DND-41 (cell line): ENCODE data around the gene FOXK1.
"Not testable (repeated sequence)": the region's sequence is repeated elsewhere in the genome, so short reads cannot be mapped to it uniquely, and the experiment has no call there.

Experiments used
- ATAC-seq: fragments of 200-7000 bp; cut with Tn5 transposase; 3 replicates; pipeline ENCODE4 v1.9.1; 2021; ENCODE audit warnings: low read depth; ENCODE audit not compliant: insufficient read depth
- DNase-seq: peaks from one replicate; pipeline ENCODE4 v3.0.0-alpha.2; 2020
- H2AFZ ChIP-seq: 2 replicates; pipeline ENCODE4 v1.6.0; 2012; ENCODE audit warnings: low read depth, low read length
- H3K27ac ChIP-seq: 2 replicates; pipeline ENCODE4 v1.5.1; 2012; ENCODE audit warnings: low read length, inconsistent platforms
- H3K27me3 ChIP-seq: fragments of 200-600 bp; sonication (generic); 2 replicates; pipeline ENCODE4 v1.6.0; 2012; ENCODE audit warnings: low read length, mild to moderate bottlenecking, inconsistent platforms; ENCODE audit not compliant: insufficient read depth, poor library complexity
- H3K36me3 ChIP-seq: 2 replicates; pipeline ENCODE4 v1.5.1; 2012; ENCODE audit warnings: low read length, inconsistent platforms; ENCODE audit not compliant: insufficient read depth
- H3K4me1 ChIP-seq: 2 replicates; pipeline ENCODE4 v1.5.1; 2012; ENCODE audit warnings: mild to moderate bottlenecking, low read length; ENCODE audit not compliant: insufficient read depth
- H3K4me2 ChIP-seq: 2 replicates; pipeline ENCODE4 v1.6.0; 2012; ENCODE audit warnings: mild to moderate bottlenecking, moderate library complexity, low read length, inconsistent platforms; ENCODE audit not compliant: insufficient read depth
- H3K4me3 ChIP-seq, 2 experiments: fragments of 200-600 bp in 1 of 2; shearing (Covaris generic) in 1 of 2; 2 replicates each; pipeline ENCODE4 v1.5.1; 2012 to 2016; ENCODE audit warnings: inconsistent platforms in 2 of 2, low read length in 2 of 2, mild to moderate bottlenecking in 2 of 2, low read depth in 1 of 2, moderate library complexity in 1 of 2
- H3K79me2 ChIP-seq: 2 replicates; pipeline ENCODE4 v1.6.0; 2012; ENCODE audit warnings: low read length, inconsistent platforms; ENCODE audit not compliant: insufficient read depth
- H3K9ac ChIP-seq: 2 replicates; pipeline ENCODE4 v1.6.0; 2012; ENCODE audit warnings: low read depth, mild to moderate bottlenecking, inconsistent platforms, low read length, moderate library complexity
- H3K9me3 ChIP-seq: 2 replicates; pipeline ENCODE4 v1.5.1; 2012; ENCODE audit warnings: low read length, moderate library complexity, mild to moderate bottlenecking, inconsistent platforms; ENCODE audit not compliant: insufficient read depth, severe bottlenecking
- H4K20me1 ChIP-seq: 2 replicates; pipeline ENCODE4 v1.6.0; 2012; ENCODE audit warnings: low read length; ENCODE audit not compliant: insufficient read depth
- EZH2 ChIP-seq: IDR thresholded peaks from 3 replicates; pipeline ENCODE4 v1.6.1; 2012; ENCODE audit warnings: borderline replicate concordance, low read depth, mild to moderate bottlenecking, moderate library complexity, low read length, inconsistent platforms; ENCODE audit not compliant: severe bottlenecking
- TF ChIP-seq, protein P1 (sequence below): IDR thresholded peaks from 2 replicates; pipeline ENCODE4 v1.5.1; 2012; ENCODE audit warnings: borderline replicate concordance, low read length, moderate library complexity, mild to moderate bottlenecking; ENCODE audit not compliant: poor library complexity, severe bottlenecking; ENCODE audit errors: extremely low read depth

Gene FOXK1

DNA sequence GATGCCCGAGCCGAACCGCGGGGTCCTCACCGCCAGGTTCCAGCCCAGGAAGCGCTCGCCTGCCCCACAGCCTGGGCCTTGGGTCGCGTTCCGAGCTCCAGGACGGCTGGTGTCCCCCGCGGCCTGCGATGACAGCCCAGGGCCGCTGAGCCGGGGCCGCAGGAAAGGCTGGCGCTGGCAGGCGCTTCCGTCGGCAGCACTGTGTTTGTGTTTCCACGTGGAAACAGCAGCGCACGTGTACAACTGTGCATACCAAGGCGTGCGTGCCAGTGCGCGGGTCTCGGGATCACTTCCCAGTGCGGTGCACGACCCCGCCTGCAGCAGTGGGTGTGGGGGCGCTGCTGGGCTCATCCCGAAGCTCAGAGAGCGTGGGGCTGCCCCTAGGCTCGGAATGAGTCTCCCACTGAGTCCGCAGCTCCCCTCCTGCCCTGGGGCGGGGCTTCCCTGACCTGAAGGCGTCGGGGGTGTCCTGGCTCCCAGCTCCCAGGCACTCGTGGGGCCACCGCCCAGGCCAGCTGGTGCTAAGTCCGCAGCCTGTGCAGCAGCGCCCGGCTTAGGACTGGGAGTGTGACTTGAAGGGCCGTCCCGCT is 110.5 kb downstream of the FOXK1 start:
- TF ChIP-seq EZH2 = no peak
- TF ChIP-seq, protein P1, sequence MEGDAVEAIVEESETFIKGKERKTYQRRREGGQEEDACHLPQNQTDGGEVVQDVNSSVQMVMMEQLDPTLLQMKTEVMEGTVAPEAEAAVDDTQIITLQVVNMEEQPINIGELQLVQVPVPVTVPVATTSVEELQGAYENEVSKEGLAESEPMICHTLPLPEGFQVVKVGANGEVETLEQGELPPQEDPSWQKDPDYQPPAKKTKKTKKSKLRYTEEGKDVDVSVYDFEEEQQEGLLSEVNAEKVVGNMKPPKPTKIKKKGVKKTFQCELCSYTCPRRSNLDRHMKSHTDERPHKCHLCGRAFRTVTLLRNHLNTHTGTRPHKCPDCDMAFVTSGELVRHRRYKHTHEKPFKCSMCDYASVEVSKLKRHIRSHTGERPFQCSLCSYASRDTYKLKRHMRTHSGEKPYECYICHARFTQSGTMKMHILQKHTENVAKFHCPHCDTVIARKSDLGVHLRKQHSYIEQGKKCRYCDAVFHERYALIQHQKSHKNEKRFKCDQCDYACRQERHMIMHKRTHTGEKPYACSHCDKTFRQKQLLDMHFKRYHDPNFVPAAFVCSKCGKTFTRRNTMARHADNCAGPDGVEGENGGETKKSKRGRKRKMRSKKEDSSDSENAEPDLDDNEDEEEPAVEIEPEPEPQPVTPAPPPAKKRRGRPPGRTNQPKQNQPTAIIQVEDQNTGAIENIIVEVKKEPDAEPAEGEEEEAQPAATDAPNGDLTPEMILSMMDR = no peak
- Histone ChIP-seq H3K27me3 (no peaks in the 10 kb centered on the region), H3K4me3 (no peak overlapping the region), H3K4me2 (no peak overlapping the region), H3K9me3 (no peaks in the 10 kb centered on the region), H3K36me3 (peaks cover 50% of the 10 kb centered on the region), H3K27ac (no peak overlapping the region), H3K4me1 (no peaks in the 10 kb centered on the region), H2AFZ (no peak overlapping the region), H3K79me2 (no peaks in the 10 kb centered on the region), H3K9ac (no peak overlapping the region), H4K20me1 (no peaks in the 10 kb centered on the region)
- DNase-seq (no peak), ATAC-seq (no peak)

DNA sequence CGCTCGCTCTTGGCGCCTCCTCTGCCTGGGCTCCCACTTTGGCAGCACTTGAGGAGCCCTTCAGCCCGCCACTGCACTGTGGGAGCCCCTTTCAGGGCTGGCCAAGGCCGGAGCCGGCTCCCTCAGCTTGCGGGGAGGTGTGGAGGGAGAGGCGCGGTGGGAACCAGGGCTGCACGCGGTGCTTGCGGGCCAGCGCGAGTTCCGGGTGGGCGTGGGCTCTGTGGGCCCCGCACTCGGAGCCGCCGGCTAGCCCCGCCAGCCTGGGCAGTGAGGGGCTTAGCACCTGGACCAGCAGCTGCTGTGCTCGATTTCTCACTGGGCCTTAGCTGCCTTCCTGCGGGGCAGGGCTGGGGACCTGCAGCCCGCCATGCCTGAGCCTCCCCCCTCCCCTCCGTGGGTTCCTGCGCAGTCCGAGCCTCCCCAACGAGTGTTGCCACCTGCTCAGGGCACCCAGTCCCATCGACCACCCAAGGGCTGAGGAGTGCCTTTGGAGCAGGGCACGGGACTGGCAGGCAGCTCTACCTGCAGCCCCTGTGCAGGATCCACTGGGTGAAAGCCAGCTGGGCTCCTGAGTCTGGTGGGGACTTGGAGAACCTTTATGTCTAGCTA is 111.4 kb downstream of the FOXK1 start:
- not testable (repeated sequence) for H3K9ac ChIP-seq, H3K79me2 ChIP-seq, H4K20me1 ChIP-seq, DNase-seq, H3K4me2 ChIP-seq, H2AFZ ChIP-seq, H3K4me3 ChIP-seq, H3K27me3 ChIP-seq, H3K4me1 ChIP-seq, H3K9me3 ChIP-seq, H3K27ac ChIP-seq, ATAC-seq
- H3K36me3 ChIP-seq = peaks cover 42% of the 10 kb centered on the region

DNA sequence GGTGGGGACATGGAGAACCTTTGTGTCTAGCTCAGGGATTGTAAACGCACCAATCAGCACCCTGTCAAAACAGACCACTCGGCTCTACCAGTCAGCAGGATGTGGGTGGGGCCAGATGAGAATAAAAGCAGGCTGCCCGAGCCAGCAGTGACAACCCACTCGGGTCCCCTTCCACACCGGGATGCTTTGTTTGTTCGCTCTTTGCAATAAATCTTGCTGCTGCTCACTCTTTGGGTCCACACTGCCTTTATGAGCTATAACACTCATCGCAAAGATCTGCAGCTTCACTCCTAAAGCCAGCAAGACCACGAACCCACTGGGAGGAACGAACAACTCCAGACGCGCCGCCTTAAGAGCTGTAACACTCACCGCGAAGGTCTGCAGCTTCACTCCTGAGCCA is 112.1 kb downstream of the FOXK1 start:
- ATAC-seq, H3K4me2 ChIP-seq, H4K20me1 ChIP-seq, H3K9ac ChIP-seq, H3K4me1 ChIP-seq, H3K27ac ChIP-seq, H3K79me2 ChIP-seq, H3K4me3 ChIP-seq, H3K27me3 ChIP-seq, H2AFZ ChIP-seq, H3K9me3 ChIP-seq, DNase-seq: not testable (repeated sequence)
- peaks cover 35% of the 10 kb centered on the region for H3K36me3 ChIP-seq

DNA sequence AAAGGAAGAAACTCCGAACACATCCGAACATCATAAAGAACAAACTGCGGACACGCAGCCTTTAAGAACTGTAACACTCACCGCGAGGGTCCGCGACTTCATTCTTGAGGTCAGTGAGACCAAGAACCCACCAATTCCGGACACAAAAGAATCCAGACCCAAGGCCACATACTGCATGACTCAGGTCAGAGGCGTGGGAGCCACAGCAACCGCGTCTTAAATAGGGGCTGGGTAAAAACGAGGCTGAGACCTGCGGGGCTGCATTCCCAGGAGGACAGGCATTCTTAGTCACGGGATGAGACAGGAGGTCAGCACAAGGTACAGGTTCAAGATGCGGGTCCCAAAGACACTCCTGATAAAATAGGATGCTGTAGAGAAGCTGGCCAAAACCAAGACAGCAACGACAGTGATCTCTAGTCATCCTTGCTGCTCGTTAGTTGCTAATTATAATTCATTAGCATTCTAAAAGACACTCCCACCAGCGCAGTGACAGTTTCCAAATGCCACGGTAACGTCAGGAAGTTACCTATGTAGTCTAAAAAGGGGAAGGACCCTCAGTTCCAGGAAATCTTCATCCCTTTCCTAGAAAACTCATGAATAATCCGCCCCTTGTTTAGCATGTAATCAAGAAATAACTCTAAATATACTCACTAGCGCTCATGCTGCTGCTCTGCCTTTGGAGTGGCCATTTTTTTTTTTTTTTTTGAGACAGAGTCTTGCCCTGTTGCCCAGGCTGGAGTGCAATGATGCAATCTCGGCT is 112.7 kb downstream of the FOXK1 start:
- Histone ChIP-seq H3K9me3 (no peaks in the 10 kb centered on the region), H3K36me3 (peaks cover 29% of the 10 kb centered on the region), H3K79me2 (no peaks in the 10 kb centered on the region), H3K27ac (no peak overlapping the region), H4K20me1 (no peaks in the 10 kb centered on the region), H3K9ac (no peak overlapping the region), H3K27me3 (no peaks in the 10 kb centered on the region), H3K4me3 (no peak overlapping the region), H2AFZ (no peak overlapping the region), H3K4me1 (no peaks in the 10 kb centered on the region), H3K4me2 (no peak overlapping the region)
- TF ChIP-seq, protein P1 = no peak
- TF ChIP-seq EZH2 = no peak
- ATAC-seq (no peak), DNase-seq (no peak)
